SK-N-MC (cell line): ENCODE measurements around the gene STK26.

Source experiments
- DNase-seq: peaks from one replicate; pipeline ENCODE4 v3.0.0-alpha.2; 2011; ENCODE audit warnings: low read depth, low spot score
- H3K27ac ChIP-seq: fragments of 200-600 bp; sonication (generic); 2 replicates; pipeline ENCODE4 v1.5.1; 2016; ENCODE audit warnings: mixed run types
- H3K36me3 ChIP-seq: fragments of 200-600 bp; sonication (generic); 2 replicates; pipeline ENCODE4 v1.6.1; 2017; ENCODE audit warnings: antibody characterized with exemption, low read length, mixed read lengths; ENCODE audit not compliant: insufficient read depth
- H3K4me3 ChIP-seq: fragments of 200-600 bp; sonication (generic); 2 replicates; pipeline ENCODE4 v1.5.1; 2016
- H3K9ac ChIP-seq: fragments of 200-600 bp; sonication (generic); 2 replicates; pipeline ENCODE4 v1.8.0; 2017; ENCODE audit warnings: mixed run types, mixed read lengths; ENCODE audit not compliant: insufficient read length
- H3K9me3 ChIP-seq: fragments of 200-600 bp; sonication (generic); 2 replicates; pipeline ENCODE4 v1.6.1; 2017; ENCODE audit warnings: low read depth, mild to moderate bottlenecking, antibody characterized with exemption, low read length, moderate library complexity, mixed read lengths
- EZH2 ChIP-seq: fragments of 200-600 bp; sonication (generic); IDR thresholded peaks from one replicate; pipeline ENCODE4 v1.6.1; 2017; ENCODE audit warnings: antibody characterized with exemption
- FOXP2 ChIP-seq: optimal IDR thresholded peaks from 2 replicates; pipeline ENCODE3; 2011; ENCODE audit warnings: mild to moderate bottlenecking, moderate library complexity; ENCODE audit not compliant: insufficient read depth; ENCODE audit errors: extremely low read length, control extremely low read depth
- POLR2AphosphoS5 ChIP-seq: IDR thresholded peaks from 2 replicates; pipeline ENCODE4 v1.6.1; 2012; ENCODE audit warnings: mild to moderate bottlenecking, low read depth, low read length, borderline replicate concordance

The STK26 gene

DNA sequence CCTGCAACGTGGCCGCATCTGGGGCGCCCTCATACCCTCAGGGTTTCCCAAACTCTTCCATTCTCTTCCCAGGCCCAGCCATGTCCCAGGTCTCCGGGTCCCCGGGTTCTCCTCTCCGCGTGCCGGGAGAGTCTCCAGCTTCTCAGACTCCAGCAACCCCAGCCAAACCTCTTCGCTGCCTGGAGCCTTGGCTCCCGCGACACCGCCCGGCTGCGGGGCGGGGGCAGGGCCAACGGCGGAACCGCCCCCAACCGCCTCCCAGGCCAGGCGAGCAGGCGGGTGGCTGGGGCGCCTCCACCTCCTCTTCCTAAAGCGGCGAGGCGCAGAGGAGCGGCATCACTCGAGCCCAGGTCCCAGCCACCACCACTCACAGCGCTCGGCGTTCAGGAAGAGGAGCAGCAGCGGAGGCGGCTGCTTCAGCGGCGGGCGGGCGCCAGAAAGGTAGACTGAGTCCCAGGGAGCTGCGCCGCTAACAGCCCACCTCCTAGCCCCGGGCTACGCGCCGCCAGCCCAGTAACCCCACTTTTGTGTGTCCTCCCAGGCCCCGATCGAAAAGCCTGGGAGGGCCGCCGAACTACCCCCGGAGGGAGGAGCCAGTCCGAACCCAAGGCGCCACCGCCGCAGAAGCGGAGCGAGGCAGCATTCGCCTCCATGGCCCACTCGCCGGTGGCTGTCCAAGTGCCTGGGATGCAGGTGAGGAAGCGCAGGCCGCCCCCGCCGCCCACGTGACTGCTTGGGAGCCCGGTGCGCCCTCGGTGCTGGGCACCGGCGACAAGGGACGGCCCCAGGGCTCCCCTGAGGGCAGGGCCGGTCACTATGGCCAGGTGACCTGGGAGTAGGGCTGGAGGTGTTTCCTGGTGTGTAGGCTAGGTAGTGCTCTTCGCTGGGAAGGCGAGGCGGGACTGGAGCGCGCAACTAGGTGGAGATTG is at the start of gene STK26:
Gene STK26 (plus strand): TSS at position 336 of the 929 bp plus-strand sequence. CDS start 316 bp downstream, at position 652.
- no peaks in the 10 kb centered on the region for H3K36me3 ChIP-seq
- DNase-seq: no peak

DNA sequence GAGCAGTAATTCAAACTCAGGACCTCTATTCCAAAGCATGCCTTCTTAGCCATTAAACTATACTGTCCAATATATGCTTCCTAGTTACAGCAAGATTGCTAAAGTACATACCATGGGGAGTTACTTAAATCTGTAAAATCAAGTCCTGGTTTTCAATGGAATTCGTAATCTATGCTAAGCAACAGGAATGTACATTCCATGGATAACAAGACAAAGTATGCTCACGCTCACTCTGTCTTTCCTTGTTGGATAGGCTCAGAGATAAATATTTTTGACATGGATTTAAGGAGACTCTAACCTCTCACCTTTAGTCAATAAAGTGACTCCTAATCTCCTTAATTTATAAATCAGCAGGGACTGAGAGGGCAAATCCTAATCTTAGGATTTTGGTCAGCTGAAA is 47.3 kb upstream of the STK26 start:
- H3K9ac ChIP-seq: no peak overlapping the region
- H3K4me3 ChIP-seq: no peak overlapping the region
- no peak overlapping the region for H3K27ac ChIP-seq
- H3K36me3 ChIP-seq: no peaks in the 10 kb centered on the region
- TF ChIP-seq POLR2AphosphoS5: no peak
- TF ChIP-seq EZH2: no peak
- no peak for TF ChIP-seq FOXP2
- DNase-seq: no peak
- H3K9me3 ChIP-seq: no peaks in the 10 kb centered on the region

More for the DNA sequence above, at the start of gene STK26:
- Histone ChIP-seq H3K9ac (peak within 1 kb of the TSS; percentile 76), H3K4me3 (peak within 1 kb of the TSS; percentile 83), H3K27ac (no peak within 1 kb of the TSS), H3K9me3 (no peaks in the 10 kb centered on the region)
- TF ChIP-seq FOXP2: no peak
- peak; percentile 55; the same call in 1 of the 2 replicates for TF ChIP-seq POLR2AphosphoS5

DNA sequence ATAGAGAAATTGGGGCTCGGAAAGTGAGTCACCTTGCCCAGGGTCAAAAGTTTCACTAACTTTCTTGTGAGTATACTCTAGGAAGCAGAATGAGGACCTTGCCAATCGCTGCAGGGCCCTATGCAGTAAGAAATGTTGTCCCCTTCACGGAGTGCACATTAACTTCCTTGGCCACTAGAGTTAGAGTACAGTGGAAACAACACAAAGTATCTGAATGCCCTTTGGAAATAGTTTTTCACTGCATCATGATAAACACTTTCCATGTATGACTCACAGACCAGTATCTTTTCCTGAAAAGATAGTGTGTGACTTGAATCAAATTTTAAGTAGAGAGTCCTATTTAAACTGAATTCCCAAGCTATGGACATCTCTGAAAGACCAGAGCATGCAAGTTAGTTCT is 45.5 kb upstream of the STK26 start:
- no peak for TF ChIP-seq FOXP2
- no peak for TF ChIP-seq POLR2AphosphoS5
- no peak for TF ChIP-seq EZH2
- H3K36me3 ChIP-seq: no peaks in the 10 kb centered on the region
- H3K9ac ChIP-seq: no peak overlapping the region
- H3K9me3 ChIP-seq: no peaks in the 10 kb centered on the region
- H3K4me3 ChIP-seq: no peak overlapping the region
- no peak for DNase-seq
- H3K27ac ChIP-seq: no peak overlapping the region

DNA sequence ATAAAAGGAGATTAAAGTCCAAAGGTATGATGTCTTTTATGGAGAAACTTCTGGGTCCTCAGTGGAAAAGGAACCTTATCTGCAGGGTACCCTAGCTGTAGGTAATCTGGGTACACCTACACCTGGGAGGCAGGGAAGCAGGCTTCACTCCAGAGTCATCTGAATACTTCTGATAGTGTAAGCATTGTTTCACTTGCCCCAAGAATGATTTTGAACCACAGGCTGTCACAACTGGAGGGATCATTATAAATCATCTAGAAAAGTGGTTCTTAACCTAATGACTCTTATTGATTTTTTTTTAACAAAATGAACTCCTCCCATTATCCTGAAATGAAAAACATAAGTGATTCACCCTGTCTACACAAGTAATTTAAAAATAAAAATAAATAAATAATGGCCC is 44.0 kb upstream of the STK26 start:
- H3K27ac ChIP-seq: no peak overlapping the region
- no peak overlapping the region for H3K9ac ChIP-seq
- no peak for DNase-seq
- no peaks in the 10 kb centered on the region for H3K9me3 ChIP-seq
- TF ChIP-seq FOXP2 (no peak), POLR2AphosphoS5 (no peak), EZH2 (no peak)
- no peaks in the 10 kb centered on the region for H3K36me3 ChIP-seq
- no peak overlapping the region for H3K4me3 ChIP-seq

DNA sequence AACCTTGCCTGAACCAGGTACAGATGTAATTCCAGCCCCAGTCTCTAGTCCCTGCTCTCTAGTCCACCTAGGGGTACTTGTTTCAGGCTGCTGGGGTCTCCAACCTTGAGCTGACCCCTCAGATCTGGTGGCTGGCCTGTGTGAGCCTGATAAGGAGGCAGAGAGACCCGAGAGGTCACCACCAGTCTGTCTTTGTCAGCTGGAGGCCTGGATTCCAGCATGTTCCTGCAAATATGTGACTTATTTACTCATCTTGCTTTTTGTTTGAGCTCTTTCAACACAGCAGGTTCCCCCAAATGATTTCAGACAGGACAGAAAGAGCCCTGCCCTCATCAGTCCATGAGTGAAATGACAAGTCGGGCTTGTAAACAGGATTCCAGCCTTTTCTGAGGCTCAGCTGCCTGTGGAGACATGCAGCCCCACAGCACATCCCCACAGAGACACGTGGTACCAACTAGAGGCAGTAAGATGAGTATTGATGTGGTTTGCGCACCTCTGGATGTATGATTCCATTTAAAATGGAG is 37.5 kb upstream of the STK26 start:
- no peak overlapping the region for H3K9ac ChIP-seq
- H3K27ac ChIP-seq: no peak overlapping the region
- H3K4me3 ChIP-seq: no peak overlapping the region
- DNase-seq: no peak
- no peaks in the 10 kb centered on the region for H3K9me3 ChIP-seq
- TF ChIP-seq EZH2: no peak
- TF ChIP-seq FOXP2: no peak
- no peak for TF ChIP-seq POLR2AphosphoS5
- H3K36me3 ChIP-seq: no peaks in the 10 kb centered on the region

DNA sequence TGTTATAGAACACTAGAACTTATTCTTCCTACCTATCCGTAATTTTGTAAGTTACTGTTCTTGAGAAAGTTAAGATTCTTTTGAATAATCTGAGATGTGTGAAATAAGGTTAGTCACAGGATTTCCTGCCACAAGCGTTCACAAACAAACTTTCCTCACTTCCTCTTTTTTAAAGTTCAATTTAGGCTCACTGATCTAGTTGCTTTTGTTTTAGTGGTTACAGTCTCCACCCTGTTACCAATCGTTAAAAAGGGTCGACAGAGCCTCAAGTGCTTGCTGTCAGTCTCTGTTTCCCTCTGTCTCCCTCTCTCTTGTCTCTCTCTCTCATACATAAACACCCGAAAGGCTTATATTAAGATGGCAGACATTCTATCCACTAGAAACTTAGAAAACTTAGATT is 35.9 kb upstream of the STK26 start:
- Histone ChIP-seq H3K36me3 (no peaks in the 10 kb centered on the region), H3K27ac (no peak overlapping the region), H3K9ac (no peak overlapping the region), H3K4me3 (no peak overlapping the region), H3K9me3 (no peaks in the 10 kb centered on the region)
- TF ChIP-seq POLR2AphosphoS5 (no peak), FOXP2 (no peak), EZH2 (no peak)
- no peak for DNase-seq

DNA sequence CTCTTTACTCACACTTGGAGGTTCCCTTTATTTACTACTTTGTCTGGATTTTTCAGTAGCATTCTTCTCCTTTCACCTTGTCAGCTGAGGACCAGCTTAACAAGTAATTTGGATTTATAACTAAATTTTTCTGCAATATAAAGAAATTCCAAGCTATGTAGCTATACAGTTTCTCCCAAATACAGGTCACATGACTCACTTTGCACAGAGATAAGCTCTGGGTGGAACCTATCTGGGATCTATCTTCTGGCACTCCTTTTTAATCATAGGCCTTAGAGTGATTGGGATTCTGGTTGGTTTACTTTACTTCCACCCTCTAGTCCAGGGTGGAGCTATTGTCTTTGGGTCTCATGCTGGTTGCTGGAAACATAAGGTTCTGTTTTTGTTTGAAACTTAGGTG is 34.9 kb upstream of the STK26 start:
- no peak for DNase-seq
- H3K36me3 ChIP-seq: no peaks in the 10 kb centered on the region
- no peak overlapping the region for H3K27ac ChIP-seq
- no peak overlapping the region for H3K9ac ChIP-seq
- H3K4me3 ChIP-seq: no peak overlapping the region
- no peak for TF ChIP-seq POLR2AphosphoS5
- TF ChIP-seq EZH2: no peak
- TF ChIP-seq FOXP2: no peak
- H3K9me3 ChIP-seq: no peaks in the 10 kb centered on the region

DNA sequence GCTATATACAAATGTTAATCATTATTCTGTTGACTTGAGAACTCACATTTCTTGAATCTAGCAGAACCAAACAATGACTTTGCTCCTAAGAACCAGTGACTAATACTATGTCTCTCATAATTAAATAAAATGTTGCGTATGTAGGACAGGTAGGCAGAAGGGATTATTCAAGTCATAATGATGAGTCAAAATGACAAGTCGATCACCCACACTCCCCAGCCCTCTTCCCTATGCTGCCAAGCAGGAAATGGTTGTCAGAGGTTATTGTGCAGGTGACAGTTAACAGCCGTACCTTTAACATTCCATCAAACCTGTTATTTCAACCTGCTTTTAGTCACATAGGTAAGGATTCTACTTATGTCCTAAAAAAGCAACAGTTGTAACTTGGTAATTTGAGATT is 22.0 kb upstream of the STK26 start:
- DNase-seq: no peak
- H3K9me3 ChIP-seq: no peaks in the 10 kb centered on the region
- TF ChIP-seq FOXP2 (no peak), POLR2AphosphoS5 (no peak), EZH2 (no peak)
- no peak overlapping the region for H3K27ac ChIP-seq
- no peak overlapping the region for H3K4me3 ChIP-seq
- no peaks in the 10 kb centered on the region for H3K36me3 ChIP-seq
- H3K9ac ChIP-seq: no peak overlapping the region
